ENCODE data around the gene SNRPA1. TPM values are rescaled to one million over a fixed set of nuclear protein-coding genes. Genes with fewer than 3 reads are reported as not detected.
A peak's percentile ranks its signal among the peaks of the same experiment; 100 is the strongest.
"Not testable (repeated sequence)": the region's sequence is repeated elsewhere in the genome, so short reads cannot be mapped to it uniquely, and the experiment has no call there.

The SNRPA1 gene
- 36.6 and 43.1 TPM in 2 replicates for total RNA-seq
- 131 and 168 TPM in 2 replicates for polyA plus RNA-seq

DNA sequence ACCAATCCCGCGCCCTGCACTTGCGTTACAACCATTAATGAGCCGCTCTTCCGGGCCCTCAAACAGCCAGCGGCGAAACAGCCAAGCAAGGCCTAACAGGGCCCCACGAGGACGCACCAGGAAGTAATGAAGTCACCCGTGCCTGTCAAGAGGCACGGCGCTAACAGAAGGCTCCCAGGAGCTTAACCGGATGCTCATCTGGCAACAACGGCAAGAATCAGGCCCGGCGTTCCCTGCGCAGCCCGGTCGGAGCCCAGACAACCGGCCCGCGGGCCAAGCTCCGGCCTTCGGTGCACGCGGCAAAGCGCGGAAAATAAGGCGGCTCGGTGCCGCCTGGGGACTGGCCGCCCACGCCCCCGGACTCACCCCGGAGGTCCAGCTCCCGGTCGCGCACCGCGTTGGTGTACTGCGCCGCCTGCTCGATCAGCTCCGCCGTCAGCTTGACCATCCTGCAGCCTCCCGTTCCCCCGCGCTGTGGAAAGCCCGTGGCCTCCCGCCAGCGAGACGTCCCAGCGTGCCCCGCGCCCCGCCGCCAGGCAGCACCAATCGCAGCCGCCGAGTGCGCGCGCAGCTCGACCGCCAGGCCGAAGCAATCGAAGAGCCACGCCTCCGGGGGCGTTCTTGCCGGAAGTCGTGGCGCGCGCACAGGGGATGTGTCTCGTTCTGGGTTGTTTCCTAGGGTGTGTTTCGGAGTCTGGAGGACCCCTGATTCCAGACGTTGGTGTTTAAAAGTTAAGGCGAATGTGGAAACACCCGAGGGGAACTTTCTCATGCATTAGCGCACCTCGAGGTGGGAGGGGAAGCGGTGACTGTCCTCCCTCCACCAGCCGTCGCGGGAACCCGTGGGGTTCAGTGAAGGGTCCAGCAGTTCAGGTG is at the start of gene SNRPA1:
TSS of gene SNRPA1 (minus strand) at position 518 of the 876 bp plus-strand sequence. CDS start at position 448, 70 bp downstream.
- Histone ChIP-seq H3K27ac (peak within 1 kb of the TSS; percentile 90), H3K4me1 (ENCODE audit: low read depth) (peaks cover 15% of the 10 kb centered on the region), H3K27me3 (no peaks in the 10 kb centered on the region), H3K4me3 (peak within 1 kb of the TSS; percentile 64), H3K36me3 (peaks cover 6% of the 10 kb centered on the region), H3K9me3 (ENCODE audit: low read depth) (no peaks in the 10 kb centered on the region)
- peak; percentile 97 to 98 for DNase-seq (ENCODE audit: low read depth in 1 of 2, low spot score in 1 of 2)
- TF ChIP-seq, protein P1, sequence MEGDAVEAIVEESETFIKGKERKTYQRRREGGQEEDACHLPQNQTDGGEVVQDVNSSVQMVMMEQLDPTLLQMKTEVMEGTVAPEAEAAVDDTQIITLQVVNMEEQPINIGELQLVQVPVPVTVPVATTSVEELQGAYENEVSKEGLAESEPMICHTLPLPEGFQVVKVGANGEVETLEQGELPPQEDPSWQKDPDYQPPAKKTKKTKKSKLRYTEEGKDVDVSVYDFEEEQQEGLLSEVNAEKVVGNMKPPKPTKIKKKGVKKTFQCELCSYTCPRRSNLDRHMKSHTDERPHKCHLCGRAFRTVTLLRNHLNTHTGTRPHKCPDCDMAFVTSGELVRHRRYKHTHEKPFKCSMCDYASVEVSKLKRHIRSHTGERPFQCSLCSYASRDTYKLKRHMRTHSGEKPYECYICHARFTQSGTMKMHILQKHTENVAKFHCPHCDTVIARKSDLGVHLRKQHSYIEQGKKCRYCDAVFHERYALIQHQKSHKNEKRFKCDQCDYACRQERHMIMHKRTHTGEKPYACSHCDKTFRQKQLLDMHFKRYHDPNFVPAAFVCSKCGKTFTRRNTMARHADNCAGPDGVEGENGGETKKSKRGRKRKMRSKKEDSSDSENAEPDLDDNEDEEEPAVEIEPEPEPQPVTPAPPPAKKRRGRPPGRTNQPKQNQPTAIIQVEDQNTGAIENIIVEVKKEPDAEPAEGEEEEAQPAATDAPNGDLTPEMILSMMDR (IDR thresholded peaks at IDR 0.05; ENCODE audit: low read depth, low read length), result no peak

DNA sequence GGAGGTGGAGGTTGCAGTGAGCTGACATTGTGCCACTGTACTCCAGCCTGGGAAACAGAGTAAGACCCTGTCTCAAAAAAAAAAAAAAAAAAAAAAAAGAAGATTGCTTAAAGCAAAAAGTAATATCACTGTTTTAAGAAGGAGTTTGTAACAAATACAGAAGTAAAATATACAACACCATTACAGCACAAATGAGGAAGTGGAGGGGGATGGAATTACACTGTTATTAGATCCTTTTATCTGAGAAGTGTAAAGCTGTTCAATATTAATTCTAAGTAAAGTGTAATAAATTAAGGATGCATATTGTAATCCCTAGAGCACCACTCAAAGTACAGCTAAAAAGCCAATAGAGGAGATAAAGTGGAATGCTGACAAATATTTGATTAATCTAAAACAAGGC is 47.0 kb upstream of the SNRPA1 start:
- no peak for DNase-seq (ENCODE audit: low read depth in 1 of 2, low spot score in 1 of 2)
- Histone ChIP-seq H3K36me3 (no peaks in the 10 kb centered on the region), H3K9me3 (ENCODE audit: low read depth) (no peaks in the 10 kb centered on the region), H3K4me3 (no peak overlapping the region), H3K27me3 (peaks cover 11% of the 10 kb centered on the region), H3K4me1 (ENCODE audit: low read depth) (no peaks in the 10 kb centered on the region), H3K27ac (no peak overlapping the region)
- TF ChIP-seq, protein P1 (IDR thresholded peaks at IDR 0.05; ENCODE audit: low read depth, low read length), result no peak

DNA sequence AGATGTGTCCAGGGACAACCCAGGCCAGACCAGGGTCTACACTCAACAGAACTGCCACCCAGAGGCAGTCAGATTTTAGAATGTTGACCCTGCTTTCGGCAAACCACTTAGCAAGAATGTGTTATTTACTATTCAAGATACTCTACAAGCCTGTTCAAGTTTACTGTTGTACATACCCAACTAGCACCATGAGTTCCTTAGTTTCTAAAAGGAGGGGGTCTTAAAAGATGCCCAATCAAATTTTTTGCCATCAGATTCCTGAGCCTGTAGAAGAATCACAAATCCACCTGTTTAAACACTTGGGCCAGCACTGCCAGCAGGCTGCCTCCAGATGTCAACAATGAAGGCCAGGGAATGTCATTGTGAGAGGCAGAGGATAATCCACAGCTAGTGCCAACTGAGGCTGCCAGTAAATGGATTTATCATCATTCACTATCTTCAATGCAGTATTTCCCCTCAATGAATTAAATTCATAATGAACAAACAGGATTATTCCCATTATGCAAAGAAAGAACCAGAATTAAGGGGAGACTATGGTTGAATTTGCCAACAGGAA is 43.5 kb upstream of the SNRPA1 start:
- no peaks in the 10 kb centered on the region for H3K9me3 ChIP-seq (ENCODE audit: low read depth)
- no peaks in the 10 kb centered on the region for H3K36me3 ChIP-seq
- peaks cover 11% of the 10 kb centered on the region for H3K27me3 ChIP-seq
- TF ChIP-seq, protein P1 (IDR thresholded peaks at IDR 0.05; ENCODE audit: low read depth, low read length), result no peak
- no peaks in the 10 kb centered on the region for H3K4me1 ChIP-seq (ENCODE audit: low read depth)
- no peak overlapping the region for H3K4me3 ChIP-seq
- no peak overlapping the region for H3K27ac ChIP-seq
- DNase-seq (ENCODE audit: low read depth in 1 of 2, low spot score in 1 of 2), result no peak

GRCh38 chr15:101337976-101338375 is 42.9 kb upstream of the SNRPA1 start:
- peaks cover 11% of the 10 kb centered on the region for H3K27me3 ChIP-seq
- no peaks in the 10 kb centered on the region for H3K9me3 ChIP-seq (ENCODE audit: low read depth)
- TF ChIP-seq, protein P1 (IDR thresholded peaks at IDR 0.05; ENCODE audit: low read depth, low read length), result no peak
- no peak for DNase-seq (ENCODE audit: low read depth in 1 of 2, low spot score in 1 of 2)
- no peaks in the 10 kb centered on the region for H3K36me3 ChIP-seq
- no peak overlapping the region for H3K4me3 ChIP-seq
- H3K27ac ChIP-seq, result no peak overlapping the region
- H3K4me1 ChIP-seq (ENCODE audit: low read depth), result no peaks in the 10 kb centered on the region

GRCh38 chr15:101333907-101334789 is 39.1 kb upstream of the SNRPA1 start:
- H3K27me3 ChIP-seq, result peaks cover 30% of the 10 kb centered on the region
- not testable (repeated sequence) for H3K27ac ChIP-seq; H3K9me3 ChIP-seq (ENCODE audit: low read depth); H3K4me3 ChIP-seq; H3K36me3 ChIP-seq; DNase-seq (ENCODE audit: low read depth in 1 of 2, low spot score in 1 of 2); H3K4me1 ChIP-seq (ENCODE audit: low read depth)
